ENCODE measurements around the gene KRT81. TPM values are rescaled to one million over a fixed set of nuclear protein-coding genes. Genes with fewer than 3 reads are reported as not detected.

KRT81 gene
- 0.23 TPM in 1 of 2 replicates, not detected in the other for total RNA-seq (ENCODE audit: low replicate concordance)

GRCh38 chr12:52291267-52291935 is at the start of gene KRT81:
Gene KRT81, minus strand, starts transcription at chr12:52291534. Its CDS starts 69 bp downstream, at chr12:52291465.

GRCh38 chr12:52320784-52321400 is 29.6 kb upstream of the KRT81 start, which contains the start of gene KRT83:
Gene KRT83, minus strand, starts transcription at chr12:52321398. Its CDS starts 63 bp downstream, at chr12:52321335.

GRCh38 chr12:52274521-52275120 is 16.7 kb downstream of the KRT81 start, which contains the start of gene KRT86:
Gene KRT86, plus strand, starts transcription at chr12:52274645. Its CDS starts 27,272 bp downstream, at chr12:52301917.

Other genes starting within 250 kb of the KRT81 start
- gene NR4A1, start 240.1 kb downstream of the KRT81 start, total RNA-seq (ENCODE audit: low replicate concordance), result 1.8 and 4.0 TPM in 2 replicates
- 109 and 116 TPM in 2 replicates for gene ATG101, start 221.6 kb downstream of the KRT81 start, total RNA-seq (ENCODE audit: low replicate concordance)
- 0.12 and 0.15 TPM in 2 replicates for gene SMIM41, start 211.8 kb downstream of the KRT81 start, total RNA-seq (ENCODE audit: low replicate concordance)
- gene KRT80, start 99.5 kb downstream of the KRT81 start, total RNA-seq (ENCODE audit: low replicate concordance), result 0.75 TPM in 1 of 2 replicates, not detected in the other
- 5.4 and 533 TPM in 2 replicates for gene KRT7, start 58.3 kb downstream of the KRT81 start, total RNA-seq (ENCODE audit: low replicate concordance)
- gene KRT86, start 16.9 kb downstream of the KRT81 start, total RNA-seq (ENCODE audit: low replicate concordance), result 2.9 TPM in 1 of 2 replicates, not detected in the other
- gene KRT83, start 29.9 kb upstream of the KRT81 start, total RNA-seq (ENCODE audit: low replicate concordance), result not detected in 2 replicates
- not detected in 2 replicates for gene KRT85, start 75.9 kb upstream of the KRT81 start, total RNA-seq (ENCODE audit: low replicate concordance)
- gene KRT84, start 94.1 kb upstream of the KRT81 start, total RNA-seq (ENCODE audit: low replicate concordance), result not detected in 2 replicates
- not detected in 2 replicates for gene KRT82, start 114.8 kb upstream of the KRT81 start, total RNA-seq (ENCODE audit: low replicate concordance)
- not detected in 2 replicates for gene KRT75, start 142.8 kb upstream of the KRT81 start, total RNA-seq (ENCODE audit: low replicate concordance)
- gene KRT6B, start 160.6 kb upstream of the KRT81 start, total RNA-seq (ENCODE audit: low replicate concordance), result not detected in 2 replicates
- not detected in 2 replicates for gene KRT6C, start 182.3 kb upstream of the KRT81 start, total RNA-seq (ENCODE audit: low replicate concordance)
- under 0.01 and 1.3 TPM in 2 replicates for gene KRT6A, start 201.7 kb upstream of the KRT81 start, total RNA-seq (ENCODE audit: low replicate concordance)
- gene KRT5, start 228.9 kb upstream of the KRT81 start, total RNA-seq (ENCODE audit: low replicate concordance), result 0.15 TPM in 1 of 2 replicates, not detected in the other

Measured in smooth muscle cell of the coronary artery (primary cell).